Measurements from ENCODE around the gene INPP4A.
A peak's percentile ranks its signal among the peaks of the same experiment; 100 is the strongest.

The INPP4A gene

DNA sequence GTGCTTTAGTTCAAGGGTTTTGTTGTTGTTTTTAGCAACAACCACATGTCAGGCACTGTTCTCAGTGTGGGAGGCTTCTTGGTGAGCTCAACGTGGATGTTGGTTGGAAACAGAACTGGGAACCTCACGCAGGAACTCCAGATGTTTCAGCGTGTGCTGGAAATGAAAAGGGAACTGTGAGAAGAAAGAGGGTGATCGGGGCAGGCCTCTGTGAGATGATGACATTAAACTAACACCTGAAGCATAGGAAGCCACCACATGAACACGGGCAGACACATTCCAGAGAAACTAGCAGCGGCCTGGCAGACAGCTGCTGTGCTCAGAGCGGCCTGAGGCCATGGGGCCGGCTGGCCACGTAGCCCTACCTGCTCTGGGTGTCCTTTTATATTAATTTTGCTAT lies 97.2 kb downstream of the INPP4A start:
- no peak for DNase-seq (ENCODE audit: low read depth)

DNA sequence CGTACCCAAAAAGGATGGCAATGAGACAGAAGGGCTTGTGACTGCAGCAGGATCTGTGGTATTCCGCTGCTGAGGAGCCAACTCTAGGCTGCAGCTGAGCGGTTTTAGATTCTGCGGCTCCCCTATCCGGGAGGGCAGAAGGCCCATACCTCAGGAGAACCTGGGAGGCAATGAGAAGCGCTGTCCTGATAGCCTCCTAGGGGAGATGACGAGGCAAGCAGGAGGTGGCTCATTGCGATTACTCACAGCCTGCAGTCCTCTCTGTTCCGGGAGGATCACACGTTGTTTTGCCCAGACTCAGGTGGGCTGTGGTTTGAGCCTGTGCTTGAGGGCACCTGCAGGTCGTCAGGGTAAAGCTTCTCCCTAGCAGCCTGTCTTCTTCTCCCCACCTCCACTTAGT lies 98.6 kb downstream of the INPP4A start:
- DNase-seq (ENCODE audit: low read depth), result no peak

DNA sequence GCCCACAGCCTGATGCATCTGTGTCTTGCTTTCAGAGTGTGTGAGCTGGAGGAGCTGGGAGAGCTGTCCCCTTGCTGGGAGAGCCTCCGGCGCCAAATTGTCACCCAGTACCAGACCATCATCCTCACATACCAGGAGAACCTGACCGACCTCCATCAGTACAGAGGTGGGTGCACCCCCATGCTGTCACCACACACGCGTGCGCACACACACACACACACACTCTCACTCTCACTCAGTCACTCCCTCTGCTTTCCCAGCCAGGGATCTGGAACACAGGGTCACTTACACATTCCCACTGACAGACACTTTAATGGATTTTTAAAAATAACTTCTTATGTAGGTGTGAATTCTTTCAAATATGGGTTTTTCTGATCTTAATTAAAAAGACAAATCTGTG lies 99.2 kb downstream of the INPP4A start:
- DNase-seq (ENCODE audit: low read depth), result no peak

DNA sequence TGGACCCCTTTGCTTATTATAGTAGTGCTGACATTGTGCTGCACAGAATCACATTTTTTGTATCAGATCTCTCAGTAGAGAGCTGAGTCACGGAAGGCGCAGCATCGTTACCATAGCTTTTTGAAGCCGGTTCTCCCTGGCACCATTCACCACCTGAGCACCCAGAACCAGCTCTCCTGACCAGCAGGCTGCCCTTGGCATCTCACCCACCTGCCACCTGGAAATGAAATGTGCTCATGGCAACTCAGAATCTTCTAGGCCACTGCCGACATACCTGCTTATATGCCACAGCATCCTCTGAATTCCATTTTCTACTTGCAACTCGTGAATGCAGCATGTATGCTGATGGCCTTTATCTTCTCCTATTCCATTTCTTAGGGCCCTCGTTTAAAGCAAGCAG lies 100.9 kb downstream of the INPP4A start:
- no peak for DNase-seq (ENCODE audit: low read depth)

DNA sequence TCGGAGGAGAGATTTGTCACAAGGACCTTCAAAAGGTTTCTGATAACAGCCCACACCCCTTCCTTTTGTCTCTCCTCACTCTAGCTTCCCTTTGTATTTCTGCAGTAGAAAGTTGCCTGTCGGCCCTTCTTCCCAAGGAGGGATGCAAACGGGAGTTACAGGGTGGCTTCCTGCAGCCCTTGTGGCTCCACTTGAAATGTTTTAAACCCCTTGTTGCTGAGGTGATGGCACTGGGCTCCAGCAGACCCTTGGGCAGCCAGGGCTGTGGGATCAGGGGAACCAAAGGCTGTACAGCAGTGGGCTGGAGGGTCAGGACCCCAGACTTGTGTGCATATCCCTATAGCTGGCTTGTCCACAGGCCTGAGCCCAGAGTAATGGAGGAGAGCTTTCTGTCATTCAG lies 101.5 kb downstream of the INPP4A start:
- DNase-seq (ENCODE audit: low read depth), result no peak

DNA sequence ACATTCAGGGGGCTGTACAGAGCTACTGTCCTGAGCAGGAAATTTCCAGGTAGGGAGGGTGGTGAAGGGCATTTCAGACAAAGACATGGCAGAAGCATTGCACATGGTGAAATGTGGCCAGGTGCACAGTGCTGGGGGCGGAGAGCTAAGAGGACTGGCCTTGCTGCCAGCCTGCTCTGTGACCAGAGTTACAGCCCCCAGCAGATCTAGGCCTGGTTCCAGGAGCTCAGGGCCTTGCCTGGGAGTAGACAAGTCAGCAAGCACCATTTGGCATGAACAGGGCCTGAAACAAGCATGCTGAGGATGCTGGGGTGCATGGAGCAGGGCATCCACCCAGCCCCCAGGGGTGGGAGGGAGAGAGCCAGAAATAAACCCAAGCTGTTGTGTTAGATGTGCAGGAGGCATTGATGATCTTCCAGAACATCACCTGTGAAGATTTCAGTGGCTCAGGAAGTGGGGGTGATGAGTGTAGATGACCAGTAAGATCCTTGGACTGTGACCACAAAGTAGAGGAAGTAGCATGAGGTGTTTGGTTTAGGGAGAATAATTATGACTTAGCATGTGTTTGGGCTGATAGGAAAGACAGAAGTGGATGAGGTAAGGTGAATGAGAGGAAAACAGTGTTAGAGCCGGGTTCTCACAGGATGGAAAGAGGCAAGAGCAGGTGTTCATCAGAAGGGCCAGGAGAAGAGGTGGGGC lies 102.6 kb downstream of the INPP4A start:
- no peak for DNase-seq (ENCODE audit: low read depth)

DNA sequence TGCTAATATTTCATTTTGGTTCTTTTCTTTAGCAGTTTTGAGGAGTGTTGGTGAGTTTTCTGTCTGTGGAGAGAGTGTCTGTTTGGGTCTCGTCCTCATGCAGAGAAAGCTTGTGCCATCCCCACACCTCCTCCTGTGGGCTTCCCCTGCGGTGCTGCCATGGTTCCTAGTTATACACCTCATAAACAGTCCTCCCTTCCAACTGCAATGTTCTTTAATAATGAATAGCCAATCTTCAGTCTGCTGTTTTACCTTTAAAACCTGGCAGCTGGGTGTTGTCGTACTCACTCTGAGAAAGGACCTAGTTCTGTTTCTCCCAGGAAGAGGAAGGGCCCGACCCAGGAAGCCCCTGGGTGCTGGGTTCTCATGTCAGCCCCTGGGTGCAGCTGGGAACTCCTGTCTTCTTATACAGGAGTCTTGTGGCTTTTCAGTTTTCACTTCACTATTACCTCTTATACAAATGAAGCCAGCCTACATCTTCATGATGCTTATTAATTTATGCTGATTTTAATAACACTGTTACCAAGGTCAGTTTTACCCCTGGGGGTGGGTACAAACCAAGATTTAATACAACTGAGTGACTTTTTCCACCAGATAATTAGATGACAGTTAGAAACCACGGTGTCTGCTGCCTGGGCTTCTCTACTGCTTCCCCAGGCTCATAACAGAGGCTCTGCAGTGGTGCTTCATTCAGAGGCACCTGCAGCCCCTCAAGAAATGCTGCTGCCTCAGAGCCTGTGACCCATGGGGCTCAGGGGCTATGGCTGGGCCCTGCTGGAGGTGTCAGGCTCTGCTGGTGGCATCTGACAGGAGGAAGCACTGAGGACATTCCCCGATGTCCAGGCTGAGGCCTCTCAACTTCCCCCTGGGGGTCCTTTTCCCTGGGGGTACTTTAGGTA lies 104.5 kb downstream of the INPP4A start:
- no peak for DNase-seq (ENCODE audit: low read depth)

DNA sequence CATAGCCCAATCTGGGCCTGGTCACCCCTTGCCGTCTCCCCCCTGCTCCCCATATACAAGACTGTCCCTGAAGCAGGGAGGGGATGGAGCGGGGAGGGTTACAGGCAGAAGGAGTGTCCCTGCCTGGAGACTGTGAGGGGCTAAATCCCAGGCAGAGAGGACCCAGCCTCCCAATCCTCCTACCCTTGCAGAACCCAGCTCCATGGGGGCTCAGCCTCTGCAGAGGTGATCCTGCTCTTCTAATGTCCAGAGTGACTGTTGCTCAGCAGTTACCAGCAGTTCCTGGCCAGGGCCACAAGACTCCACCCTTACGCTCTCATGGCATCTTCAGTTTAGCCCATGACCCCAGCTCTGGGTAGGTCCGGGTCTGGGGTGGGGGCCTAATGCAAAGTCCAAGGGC lies 105.5 kb downstream of the INPP4A start:
- no peak for DNase-seq (ENCODE audit: low read depth)

DNA sequence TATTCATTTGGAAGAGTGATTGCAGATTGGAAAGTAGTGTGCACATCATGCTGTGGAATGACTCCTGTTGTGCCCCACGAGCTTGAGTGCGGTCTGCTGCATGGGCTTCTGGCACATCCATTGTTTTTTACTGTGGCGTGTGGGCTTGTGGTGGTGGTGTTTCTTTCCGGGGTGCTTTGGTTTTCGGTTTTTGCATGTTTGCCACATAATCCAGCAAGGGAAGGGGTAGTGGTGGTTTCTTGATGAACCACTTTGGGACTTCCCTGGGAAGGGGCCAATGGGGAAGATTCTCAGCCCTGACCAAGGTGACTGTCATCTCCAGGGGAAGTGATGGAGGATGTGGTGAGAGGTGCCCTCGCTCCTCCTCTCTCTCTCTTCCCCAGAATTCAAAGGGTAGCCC lies 106.7 kb downstream of the INPP4A start:
- DNase-seq (ENCODE audit: low read depth), result no peak

DNA sequence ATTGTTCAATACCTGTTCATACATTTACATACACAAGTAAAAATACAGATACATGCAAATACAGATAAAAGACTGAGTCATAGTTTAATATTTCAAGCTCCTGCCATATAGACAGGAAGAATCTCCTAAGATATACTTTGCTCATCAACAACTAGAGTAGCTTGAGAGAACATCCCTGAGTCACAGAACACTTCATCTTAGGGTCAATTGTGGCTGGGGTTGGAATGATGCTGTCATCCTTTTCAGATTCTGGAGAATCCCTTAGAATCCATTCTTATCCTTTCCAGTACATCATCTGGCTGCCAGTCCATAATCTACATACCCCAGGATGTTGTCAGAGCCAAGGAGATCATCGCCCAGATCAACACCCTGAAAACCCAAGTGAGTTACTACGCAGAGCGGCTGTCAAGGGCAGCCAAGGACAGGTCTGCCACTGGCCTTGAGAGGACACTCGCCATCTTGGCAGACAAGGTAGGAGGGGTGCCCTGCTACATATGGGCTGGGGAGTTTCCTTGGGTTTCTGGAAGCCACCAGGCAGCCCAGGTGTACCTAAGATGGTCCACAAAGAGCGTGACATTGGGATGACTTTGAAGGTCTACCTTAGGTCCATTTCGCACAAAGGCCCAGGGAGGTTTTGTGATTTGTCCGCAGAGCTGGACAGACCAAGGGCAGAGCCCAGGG lies 108.0 kb downstream of the INPP4A start:
- DNase-seq (ENCODE audit: low read depth), result peak; percentile 99

DNA sequence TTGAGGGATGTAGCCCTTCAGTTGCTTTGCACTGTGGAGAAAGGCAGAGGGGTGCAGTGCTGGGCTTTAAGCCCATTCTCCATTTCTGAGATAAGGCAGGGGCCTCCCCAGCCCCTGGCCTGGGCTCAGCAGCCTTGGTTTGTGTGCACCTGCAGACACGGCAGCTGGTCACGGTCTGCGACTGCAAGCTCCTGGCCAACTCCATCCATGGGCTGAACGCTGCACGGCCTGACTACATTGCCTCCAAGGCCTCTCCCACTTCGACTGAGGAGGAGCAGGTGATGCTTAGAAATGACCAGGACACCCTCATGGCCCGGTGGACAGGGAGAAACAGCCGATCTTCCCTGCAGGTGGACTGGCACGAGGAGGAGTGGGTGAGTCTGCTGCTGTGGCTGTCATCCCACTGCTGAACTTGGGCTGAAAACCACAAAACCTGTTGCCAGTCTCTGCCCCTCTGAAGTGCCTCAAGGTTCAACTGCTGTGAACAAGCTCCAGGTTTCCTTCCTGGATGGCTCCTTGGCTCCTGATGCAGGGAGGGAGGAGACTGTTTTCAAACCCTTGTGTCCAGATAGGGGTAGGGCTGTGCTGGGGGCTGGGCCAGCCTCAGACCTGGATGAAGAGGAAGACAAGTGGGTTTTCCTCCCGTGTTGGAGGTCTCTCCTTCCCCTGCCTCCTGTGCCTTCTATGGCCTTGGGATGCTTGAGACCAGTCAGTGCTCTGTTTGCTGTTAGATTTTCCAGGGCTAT lies 109.6 kb downstream of the INPP4A start:
- DNase-seq (ENCODE audit: low read depth), result no peak

DNA sequence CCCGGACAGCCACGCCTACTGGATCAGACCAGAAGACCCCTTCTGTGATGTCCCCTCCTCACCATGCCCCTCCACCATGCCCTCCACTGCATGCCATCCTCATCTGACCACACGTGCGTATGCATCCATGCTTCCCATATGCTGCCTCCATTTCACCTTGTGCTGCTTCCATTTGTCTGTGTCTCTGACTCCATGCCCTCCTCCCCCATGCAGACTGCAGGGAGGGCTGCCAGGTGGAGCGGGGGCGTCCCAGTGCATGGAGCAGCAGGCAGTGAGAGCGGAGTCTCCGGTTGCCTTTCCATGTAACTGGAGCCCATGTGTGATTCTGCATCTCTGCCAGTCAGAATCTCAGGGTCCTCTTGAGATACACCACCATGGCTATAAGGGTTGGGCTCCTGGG lies 111.0 kb downstream of the INPP4A start:
- DNase-seq (ENCODE audit: low read depth), result no peak

DNA sequence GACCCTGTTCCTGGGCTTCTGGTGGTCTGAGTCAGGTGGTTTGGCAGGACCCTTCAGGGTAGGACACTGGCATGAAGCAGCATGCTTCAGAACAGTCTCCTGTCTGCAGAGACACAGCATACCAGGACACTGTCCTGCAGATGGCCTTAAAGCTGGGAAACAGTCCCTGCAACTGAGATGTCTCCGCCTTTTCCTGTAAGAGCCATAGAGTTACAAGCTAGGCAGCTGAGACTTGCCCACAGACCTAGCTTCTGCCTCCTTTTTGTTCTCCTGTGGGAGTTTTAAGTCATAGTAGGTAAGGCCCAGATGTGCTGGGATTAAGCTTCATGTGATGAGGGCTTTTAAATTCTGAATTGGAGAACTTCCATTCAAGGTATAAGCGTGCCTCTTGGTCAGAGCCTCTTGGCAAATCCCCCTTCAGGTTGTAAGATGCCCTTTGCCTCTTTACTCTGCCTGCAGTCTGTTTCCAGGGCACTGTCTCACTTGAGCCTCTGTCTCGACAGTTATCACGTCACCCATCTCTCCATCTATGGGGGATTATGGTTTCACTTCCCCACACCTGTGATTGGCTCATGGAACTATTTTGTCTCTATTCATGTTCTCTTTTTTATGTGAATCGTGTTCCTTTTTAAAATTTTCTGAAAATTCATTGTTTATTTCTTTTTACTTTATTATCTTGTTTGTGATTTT lies 111.8 kb downstream of the INPP4A start:
- no peak for DNase-seq (ENCODE audit: low read depth)

DNA sequence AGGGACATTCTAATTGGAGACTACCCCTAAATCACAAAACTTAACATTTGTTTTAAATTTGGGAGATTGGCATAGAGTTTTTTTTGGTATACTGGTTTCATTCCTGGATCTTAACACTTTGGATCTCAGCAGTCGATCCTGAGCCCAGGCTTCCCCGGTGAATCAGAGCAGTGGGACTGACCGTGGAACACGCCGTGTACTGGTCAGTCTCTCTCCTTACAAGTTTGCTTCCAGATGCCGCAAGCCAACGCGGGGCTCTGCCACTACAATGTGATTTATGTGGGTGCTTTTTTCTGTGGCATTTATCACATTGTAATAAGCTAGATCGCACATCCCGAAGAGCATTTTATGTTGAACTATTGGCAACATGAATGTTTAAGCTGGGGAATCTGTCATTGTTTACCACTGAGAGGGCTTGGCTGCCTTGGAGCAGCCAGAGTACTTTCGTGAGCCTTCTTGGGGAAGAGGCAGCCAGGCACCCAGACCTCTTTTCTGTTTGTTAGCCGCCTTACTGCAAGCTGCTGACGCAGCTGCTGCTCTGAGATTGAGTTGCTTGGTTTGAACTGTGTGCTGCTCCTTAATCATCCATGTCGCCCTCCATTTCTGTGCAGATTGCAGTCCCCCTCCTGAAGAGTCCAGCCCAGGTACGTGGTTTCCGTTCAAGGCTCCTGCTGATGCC lies 114.3 kb downstream of the INPP4A start:
- no peak for DNase-seq (ENCODE audit: low read depth)

DNA sequence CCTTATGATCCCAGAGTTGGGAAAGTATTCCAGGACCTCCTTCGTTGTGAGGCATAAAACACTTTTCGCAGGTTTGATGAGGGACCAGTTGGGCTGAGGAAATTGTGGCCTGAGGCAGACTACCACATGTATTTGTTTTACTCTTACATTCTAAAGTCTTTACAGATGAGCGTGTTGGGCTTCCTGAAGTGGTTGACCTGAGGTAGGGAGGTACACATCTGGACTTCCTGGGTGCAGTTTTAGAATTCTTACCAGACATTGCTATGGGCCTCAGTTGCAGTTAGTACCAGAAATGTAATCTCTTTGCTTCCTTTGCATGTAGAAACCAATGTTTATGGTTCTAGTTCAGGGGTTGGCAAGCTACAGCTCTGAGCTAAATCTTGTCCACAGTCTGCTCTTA lies 114.9 kb downstream of the INPP4A start:
- no peak for DNase-seq (ENCODE audit: low read depth)

DNA sequence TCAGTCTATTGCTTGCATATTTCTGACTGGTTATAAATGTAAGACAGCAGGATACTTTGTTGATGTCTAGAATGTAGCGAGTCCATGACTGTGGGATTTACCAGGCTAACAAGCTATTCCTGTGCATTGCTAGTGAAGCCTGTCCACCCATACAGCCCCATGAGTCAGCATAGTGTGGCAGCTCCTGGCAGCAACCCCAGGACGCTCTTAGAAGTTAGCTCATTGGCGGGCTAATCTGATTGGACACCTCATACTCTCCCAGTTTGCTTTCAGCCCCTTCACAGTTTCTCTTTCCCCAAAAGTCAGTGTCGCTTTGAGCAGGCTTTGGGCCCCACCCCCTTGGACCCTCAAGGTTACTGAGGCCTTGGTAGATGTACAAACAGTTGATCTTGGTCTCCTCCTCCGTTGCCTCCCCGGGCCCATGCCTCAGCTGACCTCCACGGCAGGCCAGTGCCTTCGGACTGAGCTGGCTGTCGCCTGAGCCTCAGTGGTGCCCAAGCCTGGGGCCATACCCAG lies 115.7 kb downstream of the INPP4A start:
- DNase-seq (ENCODE audit: low read depth), result peak; percentile 92

DNA sequence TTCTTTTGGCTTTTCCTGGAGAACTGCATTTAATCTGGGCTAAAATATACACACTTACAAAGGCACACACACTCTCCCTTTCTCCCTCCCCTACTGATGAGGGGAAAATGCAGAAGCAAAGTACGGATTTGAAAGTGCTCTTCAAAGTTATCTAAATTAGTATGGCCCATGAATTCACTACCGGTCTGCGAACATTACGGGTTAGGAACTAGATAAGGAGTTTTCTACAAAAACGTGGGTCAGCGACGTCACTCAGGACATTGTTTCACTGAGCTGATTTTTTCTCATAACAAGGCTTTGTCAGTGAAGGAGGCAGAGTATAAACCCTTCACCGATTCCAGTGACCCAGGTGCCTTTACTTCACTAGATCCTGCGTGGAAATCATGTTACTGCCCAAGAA lies 116.4 kb downstream of the INPP4A start:
- DNase-seq (ENCODE audit: low read depth), result no peak

DNA sequence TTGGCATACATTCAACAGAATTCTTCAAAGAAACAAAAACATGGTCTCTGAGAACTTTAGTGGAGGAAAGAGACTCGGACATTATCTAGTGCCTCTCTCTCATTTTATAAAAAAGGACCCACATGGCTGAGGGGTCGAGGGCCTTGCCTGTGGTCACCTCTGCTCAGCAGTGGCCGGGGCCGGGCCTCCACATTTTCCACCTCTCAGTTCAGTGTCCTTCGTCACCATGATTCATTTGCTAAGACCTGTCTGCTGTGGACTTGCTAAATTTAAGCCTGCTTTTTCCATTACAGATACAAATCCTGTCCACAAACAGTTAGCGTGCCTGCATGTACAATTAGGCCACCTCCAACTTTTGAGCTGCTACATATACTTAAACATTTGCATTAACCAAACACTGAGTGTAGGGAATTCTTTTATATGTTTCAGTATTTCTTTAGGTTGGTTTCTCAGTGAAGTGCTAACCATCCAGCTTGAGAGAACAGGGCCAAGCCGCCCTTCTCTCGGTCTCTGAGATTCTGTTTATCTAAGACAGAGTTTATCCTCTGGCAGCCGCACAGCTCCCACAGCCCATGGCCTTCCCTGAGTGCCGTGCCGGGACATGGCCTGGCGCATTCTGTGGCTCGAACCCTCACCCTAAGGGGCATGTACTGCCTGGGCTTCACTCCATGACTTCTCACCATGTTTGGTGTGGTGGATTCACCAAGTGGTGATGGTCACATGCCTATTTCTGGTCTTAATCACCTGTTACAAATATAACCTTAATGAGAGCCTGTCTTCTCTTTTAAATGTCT lies 117.4 kb downstream of the INPP4A start:
- DNase-seq (ENCODE audit: low read depth), result no peak

DNA sequence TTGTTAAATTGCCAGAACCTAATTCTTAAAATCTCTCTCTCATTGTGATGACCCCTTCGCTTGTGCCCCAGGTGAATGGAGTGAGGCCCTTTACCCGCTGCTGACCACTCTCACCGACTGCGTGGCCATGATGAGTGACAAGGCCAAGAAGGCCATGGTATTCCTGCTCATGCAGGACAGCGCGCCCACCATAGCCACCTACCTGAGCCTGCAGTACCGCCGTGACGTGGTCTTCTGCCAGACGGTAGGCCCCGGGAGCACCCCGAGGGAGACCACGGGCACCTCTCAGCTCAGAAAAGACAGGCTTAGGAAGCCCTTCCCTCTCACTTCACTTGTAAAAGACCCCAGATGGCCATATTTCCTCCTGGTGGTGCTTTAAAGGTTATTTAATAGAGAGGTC lies 118.7 kb downstream of the INPP4A start:
- no peak for DNase-seq (ENCODE audit: low read depth)

DNA sequence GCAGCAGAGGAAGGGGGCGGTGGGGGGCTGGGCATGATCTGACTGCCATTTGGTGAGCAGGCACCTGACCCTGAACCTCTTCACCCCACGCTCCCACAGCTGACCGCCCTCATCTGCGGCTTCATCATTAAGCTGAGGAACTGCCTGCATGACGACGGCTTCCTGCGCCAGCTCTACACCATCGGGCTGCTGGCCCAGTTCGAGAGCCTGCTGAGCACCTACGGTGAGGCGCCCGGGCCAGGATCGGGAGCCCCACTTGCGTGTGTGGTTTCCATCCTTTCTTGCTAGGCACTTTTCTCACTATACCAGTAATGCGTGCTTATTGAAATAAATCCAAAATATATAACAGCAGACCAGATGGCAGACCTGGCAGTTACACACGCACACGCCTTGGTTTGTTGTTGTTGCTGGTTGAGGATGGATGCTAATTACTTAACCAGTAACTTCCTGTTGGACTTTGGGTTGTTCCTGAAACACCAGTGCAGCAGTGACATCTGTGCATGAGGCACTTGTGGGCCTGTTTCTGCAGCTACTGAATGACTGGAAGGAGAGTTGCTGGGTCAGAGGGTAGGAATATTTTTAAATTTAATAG lies 120.0 kb downstream of the INPP4A start:
- DNase-seq (ENCODE audit: low read depth), result no peak

Data from HS-5 (cell line).